Measurements from ENCODE around the gene ZYG11A. TPM values are rescaled to one million over a fixed set of nuclear protein-coding genes. Genes with fewer than 3 reads are reported as not detected.
"Not testable (repeated sequence)": the region's sequence is repeated elsewhere in the genome, so short reads cannot be mapped to it uniquely, and the experiment has no call there.

ZYG11A gene
- total RNA-seq, 1 experiment from 2014 or later = 0.36 TPM

- BruUV-seq (replicated peaks) = no TSS peak
- no peak for DNase-seq (ENCODE audit: low read depth, low spot score)
- no peak for TF ChIP-seq SIN3A (IDR thresholded peaks at IDR 0.05; ENCODE audit: borderline replicate concordance, insufficient read depth, low read depth, low read length)
- TF ChIP-seq REST (IDR thresholded peaks at IDR 0.05; ENCODE audit: insufficient read depth in 1 of 2, low read depth in 2 of 2, low read length in 1 of 2) = no peak
- no peak for TF ChIP-seq TCF7L2 (IDR thresholded peaks at IDR 0.05; ENCODE audit: low read depth, low read length)
- TF ChIP-seq CTCF (IDR thresholded peaks at IDR 0.05) = no peak
- TF ChIP-seq POLR2AphosphoS5 (IDR thresholded peaks at IDR 0.05; ENCODE audit: low read depth, low read length) = no peak
- no peak overlapping the region for H3K4me3 ChIP-seq (ENCODE audit: low read depth in 2 of 2, low read length in 2 of 2)
- CTCF ChIA-PET = no interaction called here
- no peak for ATAC-seq
- no peaks in the 10 kb centered on the region for H3K4me1 ChIP-seq (ENCODE audit: control insufficient read depth, insufficient read depth, low read length)
- POLR2A ChIA-PET = no interaction called here
- intact Hi-C loops (cut with micrococcal nuclease; ENCODE audit: unreplicated experiment) = no loop called here
- no peaks in the 10 kb centered on the region for H3K9me3 ChIP-seq (ENCODE audit: control insufficient read depth, insufficient read depth, low read depth, low read length)
- in situ Hi-C loops (cut with HindIII; ENCODE audit: low pct_unique_long_range_greater_than_20kb, low sequenced_read_pairs) = no loop called here
- H3K36me3 ChIP-seq (ENCODE audit: control insufficient read depth, insufficient read depth, low read length) = no peaks in the 10 kb centered on the region
- no peaks in the 10 kb centered on the region for H3K27me3 ChIP-seq (ENCODE audit: control insufficient read depth, insufficient read depth, low read length)
- H3K27ac ChIP-seq (ENCODE audit: low read length) = no peak overlapping the region
Observed at GRCh38 chr1:52814465-52814864, 28.1 kb upstream of the ZYG11A start.

GRCh38 chr1:52820830-52821229 lies 21.7 kb upstream of the ZYG11A start:
- CTCF ChIA-PET; H3K27ac ChIP-seq (ENCODE audit: low read length); ATAC-seq; H3K36me3 ChIP-seq (ENCODE audit: control insufficient read depth, insufficient read depth, low read length); H3K4me1 ChIP-seq (ENCODE audit: control insufficient read depth, insufficient read depth, low read length); BruUV-seq (replicated peaks); H3K4me3 ChIP-seq (ENCODE audit: low read depth in 2 of 2, low read length in 2 of 2); H3K27me3 ChIP-seq (ENCODE audit: control insufficient read depth, insufficient read depth, low read length); DNase-seq (ENCODE audit: low read depth, low spot score); H3K9me3 ChIP-seq (ENCODE audit: control insufficient read depth, insufficient read depth, low read depth, low read length); in situ Hi-C loops (cut with HindIII; ENCODE audit: low pct_unique_long_range_greater_than_20kb, low sequenced_read_pairs): not testable (repeated sequence)
- intact Hi-C loops (cut with micrococcal nuclease; ENCODE audit: unreplicated experiment) = loop anchor here (10.0 kb wide), 1 partner anchor 116 kb away; no protein-coding TSS in a partner anchor
- POLR2A ChIA-PET = interaction anchor here (0.7 kb wide), 1 partner anchor 152 kb away, joined by 4 read pairs; no protein-coding TSS in a partner anchor

GRCh38 chr1:52825868-52826267 lies 16.7 kb upstream of the ZYG11A start:
- no TSS peak for BruUV-seq (replicated peaks)
- Histone ChIP-seq H3K36me3 (ENCODE audit: control insufficient read depth, insufficient read depth, low read length) (no peaks in the 10 kb centered on the region), H3K4me1 (ENCODE audit: control insufficient read depth, insufficient read depth, low read length) (no peaks in the 10 kb centered on the region), H3K27me3 (ENCODE audit: control insufficient read depth, insufficient read depth, low read length) (no peaks in the 10 kb centered on the region), H3K4me3 (ENCODE audit: low read depth in 2 of 2, low read length in 2 of 2) (no peak overlapping the region), H3K27ac (ENCODE audit: low read length) (no peak overlapping the region), H3K9me3 (ENCODE audit: control insufficient read depth, insufficient read depth, low read depth, low read length) (no peaks in the 10 kb centered on the region)
- in situ Hi-C loops (cut with HindIII; ENCODE audit: low pct_unique_long_range_greater_than_20kb, low sequenced_read_pairs) = no loop called here
- ATAC-seq (peak; percentile 71; the same call in 1 of the 2 replicates), DNase-seq (ENCODE audit: low read depth, low spot score) (no peak)
- POLR2A ChIA-PET = no interaction called here
- intact Hi-C loops (cut with micrococcal nuclease; ENCODE audit: unreplicated experiment) = loop anchor here (10.0 kb wide), 1 partner anchor 121 kb away; no protein-coding TSS in a partner anchor
- peak; percentile 43; the same call in 1 of the 2 replicates for TF ChIP-seq CTCF (IDR thresholded peaks at IDR 0.05)
- no peak for TF ChIP-seq REST (IDR thresholded peaks at IDR 0.05; ENCODE audit: insufficient read depth in 1 of 2, low read depth in 2 of 2, low read length in 1 of 2)
- CTCF ChIA-PET = interaction anchor here (0.7 kb wide), 1 partner anchor 98 kb away, joined by 4 read pairs; no protein-coding TSS in a partner anchor

All from Panc1 (cell line).